Measurements from ENCODE around the gene DISP3. TPM values are rescaled to one million over a fixed set of nuclear protein-coding genes. Genes with fewer than 3 reads are reported as not detected.

The DISP3 gene
- total RNA-seq, 1 experiment from 2014 or later, result 2.3 TPM

DNA sequence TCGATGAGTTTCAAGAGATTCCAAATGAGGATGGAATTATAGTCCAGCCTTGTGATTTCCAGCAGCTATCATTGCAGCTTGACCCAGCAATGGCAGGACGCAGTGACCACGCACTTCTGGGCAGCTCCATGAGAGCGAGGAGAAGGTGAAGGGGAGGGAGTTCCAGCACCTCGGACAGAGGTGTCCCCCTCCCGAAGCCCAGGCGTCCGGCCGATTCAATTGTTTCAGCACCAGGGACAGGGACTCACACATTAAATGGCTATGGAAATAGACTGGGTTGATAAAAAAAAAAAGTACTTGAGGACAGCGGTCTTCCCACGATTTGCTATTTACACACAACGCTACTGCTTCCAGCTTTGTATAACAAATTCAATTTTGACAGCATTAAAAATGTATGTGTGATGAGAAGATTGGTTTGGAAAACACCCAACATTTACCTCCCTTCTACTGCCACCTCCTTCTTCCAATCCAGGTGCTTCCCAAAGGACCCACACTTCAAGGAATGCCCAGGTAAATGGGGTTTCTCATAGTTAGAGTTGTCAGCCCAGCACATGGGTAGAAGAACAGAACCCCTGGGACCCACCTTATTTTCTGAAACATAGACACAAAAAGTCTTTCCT lies 71.8 kb downstream of the DISP3 start (continued):
- no peak for TF ChIP-seq EZH2phosphoT487 (IDR thresholded peaks at IDR 0.05; ENCODE audit: borderline replicate concordance)
- peak; percentile 44; the same call in 1 of the 2 replicates for TF ChIP-seq CBX3 (IDR thresholded peaks at IDR 0.05; ENCODE audit: low read depth)

DNA sequence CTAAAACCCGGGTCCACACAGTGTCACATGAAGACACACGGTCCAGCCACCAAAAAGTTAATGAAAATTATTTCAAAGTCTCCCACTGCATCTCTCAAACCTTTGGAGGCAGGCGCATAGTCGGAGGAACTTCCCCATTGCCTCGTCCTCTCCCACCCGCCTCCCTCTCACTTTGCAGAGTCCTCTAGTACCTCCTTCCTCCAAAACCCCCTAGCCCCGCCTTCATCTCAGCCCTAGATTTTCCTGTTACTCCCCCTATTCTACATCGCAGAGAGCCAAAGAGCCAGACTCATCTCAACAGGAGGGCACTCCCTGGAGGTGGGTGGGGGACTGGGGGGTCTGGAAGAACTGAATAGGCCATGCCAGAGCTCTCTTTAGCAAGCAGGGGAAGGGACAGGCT lies 79.3 kb downstream of the DISP3 start:
- H3K4me3 ChIP-seq (replicated peaks in 1 of 2; ENCODE audit: low read depth in 1 of 2, low read length in 2 of 2), result no peak overlapping the region
- no peak for ATAC-seq
- ChIA-PET CTCF (no interaction called here), POLR2A (no interaction called here), RAD21 (ENCODE audit: low non-redundant PET in 1 of 2, low total read pairs in 2 of 2, uncharacterized antibody in 2 of 2, unreplicated experiment in 2 of 2) (no interaction called here)
- H3K27ac ChIP-seq (ENCODE audit: low read depth, low read length), result no peak overlapping the region
- H3K27me3 ChIP-seq (ENCODE audit: insufficient read depth, low read length), result peaks cover 71% of the 10 kb centered on the region
- no peaks in the 10 kb centered on the region for H3K9me3 ChIP-seq (ENCODE audit: control insufficient read depth in 1 of 2, insufficient read depth in 1 of 2, low read depth in 1 of 2, low read length in 2 of 2)
- no TSS peak for BruUV-seq (replicated peaks)
- no peak overlapping the region for H2AFZ ChIP-seq (ENCODE audit: low read depth, low read length, poor library complexity, severe bottlenecking)
- no peak for DNase-seq (ENCODE audit: low read depth, low spot score)
- H3K4me2 ChIP-seq (ENCODE audit: low read length), result no peak overlapping the region
- no peaks in the 10 kb centered on the region for H4K20me1 ChIP-seq (ENCODE audit: insufficient read depth)
- no peaks in the 10 kb centered on the region for H3K36me3 ChIP-seq (ENCODE audit: control insufficient read depth in 1 of 2, insufficient read depth in 2 of 2, low read length in 2 of 2)
- no peaks in the 10 kb centered on the region for H3K79me2 ChIP-seq (ENCODE audit: insufficient read depth, low read length)
- intact Hi-C loops (cut with micrococcal nuclease), result no loop called here
- H3K9me2 ChIP-seq (ENCODE audit: insufficient read depth), result no peaks in the 10 kb centered on the region
- H3K9ac ChIP-seq (ENCODE audit: low read length), result no peak overlapping the region
- no peaks in the 10 kb centered on the region for H3K4me1 ChIP-seq (ENCODE audit: control insufficient read depth in 1 of 2, insufficient read depth in 2 of 2, low read length in 2 of 2)
- TF ChIP-seq EZH2 (IDR thresholded peaks at IDR 0.05), result no peak
- no peak for TF ChIP-seq EZH2phosphoT487 (IDR thresholded peaks at IDR 0.05; ENCODE audit: borderline replicate concordance)
- TF ChIP-seq EGR1 (IDR thresholded peaks at IDR 0.05; ENCODE audit: low read depth), result no peak
- TF ChIP-seq CEBPB (IDR thresholded peaks at IDR 0.05; ENCODE audit: low read depth), result no peak
- no peak for TF ChIP-seq FOSL1 (IDR thresholded peaks at IDR 0.05; ENCODE audit: low read depth)
- TF ChIP-seq, protein P1, sequence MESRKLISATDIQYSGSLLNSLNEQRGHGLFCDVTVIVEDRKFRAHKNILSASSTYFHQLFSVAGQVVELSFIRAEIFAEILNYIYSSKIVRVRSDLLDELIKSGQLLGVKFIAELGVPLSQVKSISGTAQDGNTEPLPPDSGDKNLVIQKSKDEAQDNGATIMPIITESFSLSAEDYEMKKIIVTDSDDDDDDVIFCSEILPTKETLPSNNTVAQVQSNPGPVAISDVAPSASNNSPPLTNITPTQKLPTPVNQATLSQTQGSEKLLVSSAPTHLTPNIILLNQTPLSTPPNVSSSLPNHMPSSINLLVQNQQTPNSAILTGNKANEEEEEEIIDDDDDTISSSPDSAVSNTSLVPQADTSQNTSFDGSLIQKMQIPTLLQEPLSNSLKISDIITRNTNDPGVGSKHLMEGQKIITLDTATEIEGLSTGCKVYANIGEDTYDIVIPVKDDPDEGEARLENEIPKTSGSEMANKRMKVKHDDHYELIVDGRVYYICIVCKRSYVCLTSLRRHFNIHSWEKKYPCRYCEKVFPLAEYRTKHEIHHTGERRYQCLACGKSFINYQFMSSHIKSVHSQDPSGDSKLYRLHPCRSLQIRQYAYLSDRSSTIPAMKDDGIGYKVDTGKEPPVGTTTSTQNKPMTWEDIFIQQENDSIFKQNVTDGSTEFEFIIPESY (IDR thresholded peaks at IDR 0.05; ENCODE audit: extremely low read depth, insufficient replicate concordance, low read length), result no peak
- TF ChIP-seq ELF1 (IDR thresholded peaks at IDR 0.05; ENCODE audit: borderline replicate concordance, low read depth), result no peak
- TF ChIP-seq, protein P2, sequence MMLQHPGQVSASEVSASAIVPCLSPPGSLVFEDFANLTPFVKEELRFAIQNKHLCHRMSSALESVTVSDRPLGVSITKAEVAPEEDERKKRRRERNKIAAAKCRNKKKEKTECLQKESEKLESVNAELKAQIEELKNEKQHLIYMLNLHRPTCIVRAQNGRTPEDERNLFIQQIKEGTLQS (IDR thresholded peaks at IDR 0.05), result no peak
- TF ChIP-seq POLR2AphosphoS5 (IDR thresholded peaks at IDR 0.05; ENCODE audit: low read depth, low read length), result no peak
- TF ChIP-seq JUND (IDR thresholded peaks at IDR 0.05), result no peak
- no peak for TF ChIP-seq ZNF274 (IDR thresholded peaks at IDR 0.05; ENCODE audit: low read depth, low read length)
- no peak for TF ChIP-seq RAD21 (IDR thresholded peaks at IDR 0.05; ENCODE audit: low read depth)
- no peak for TF ChIP-seq SP1 (IDR thresholded peaks at IDR 0.05; ENCODE audit: low read depth)
- no peak for TF ChIP-seq TCF7L2 (IDR thresholded peaks at IDR 0.05; ENCODE audit: borderline replicate concordance, extremely low read depth, insufficient read depth, insufficient read length)
- TF ChIP-seq SRF (IDR thresholded peaks at IDR 0.05; ENCODE audit: low read depth), result no peak
- TF ChIP-seq, protein P3, sequence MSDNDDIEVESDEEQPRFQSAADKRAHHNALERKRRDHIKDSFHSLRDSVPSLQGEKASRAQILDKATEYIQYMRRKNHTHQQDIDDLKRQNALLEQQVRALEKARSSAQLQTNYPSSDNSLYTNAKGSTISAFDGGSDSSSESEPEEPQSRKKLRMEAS (IDR thresholded peaks at IDR 0.05), result no peak
- TF ChIP-seq, protein P4, sequence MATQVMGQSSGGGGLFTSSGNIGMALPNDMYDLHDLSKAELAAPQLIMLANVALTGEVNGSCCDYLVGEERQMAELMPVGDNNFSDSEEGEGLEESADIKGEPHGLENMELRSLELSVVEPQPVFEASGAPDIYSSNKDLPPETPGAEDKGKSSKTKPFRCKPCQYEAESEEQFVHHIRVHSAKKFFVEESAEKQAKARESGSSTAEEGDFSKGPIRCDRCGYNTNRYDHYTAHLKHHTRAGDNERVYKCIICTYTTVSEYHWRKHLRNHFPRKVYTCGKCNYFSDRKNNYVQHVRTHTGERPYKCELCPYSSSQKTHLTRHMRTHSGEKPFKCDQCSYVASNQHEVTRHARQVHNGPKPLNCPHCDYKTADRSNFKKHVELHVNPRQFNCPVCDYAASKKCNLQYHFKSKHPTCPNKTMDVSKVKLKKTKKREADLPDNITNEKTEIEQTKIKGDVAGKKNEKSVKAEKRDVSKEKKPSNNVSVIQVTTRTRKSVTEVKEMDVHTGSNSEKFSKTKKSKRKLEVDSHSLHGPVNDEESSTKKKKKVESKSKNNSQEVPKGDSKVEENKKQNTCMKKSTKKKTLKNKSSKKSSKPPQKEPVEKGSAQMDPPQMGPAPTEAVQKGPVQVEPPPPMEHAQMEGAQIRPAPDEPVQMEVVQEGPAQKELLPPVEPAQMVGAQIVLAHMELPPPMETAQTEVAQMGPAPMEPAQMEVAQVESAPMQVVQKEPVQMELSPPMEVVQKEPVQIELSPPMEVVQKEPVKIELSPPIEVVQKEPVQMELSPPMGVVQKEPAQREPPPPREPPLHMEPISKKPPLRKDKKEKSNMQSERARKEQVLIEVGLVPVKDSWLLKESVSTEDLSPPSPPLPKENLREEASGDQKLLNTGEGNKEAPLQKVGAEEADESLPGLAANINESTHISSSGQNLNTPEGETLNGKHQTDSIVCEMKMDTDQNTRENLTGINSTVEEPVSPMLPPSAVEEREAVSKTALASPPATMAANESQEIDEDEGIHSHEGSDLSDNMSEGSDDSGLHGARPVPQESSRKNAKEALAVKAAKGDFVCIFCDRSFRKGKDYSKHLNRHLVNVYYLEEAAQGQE (IDR thresholded peaks at IDR 0.05; ENCODE audit: low read depth), result no peak
- TF ChIP-seq, protein P5, sequence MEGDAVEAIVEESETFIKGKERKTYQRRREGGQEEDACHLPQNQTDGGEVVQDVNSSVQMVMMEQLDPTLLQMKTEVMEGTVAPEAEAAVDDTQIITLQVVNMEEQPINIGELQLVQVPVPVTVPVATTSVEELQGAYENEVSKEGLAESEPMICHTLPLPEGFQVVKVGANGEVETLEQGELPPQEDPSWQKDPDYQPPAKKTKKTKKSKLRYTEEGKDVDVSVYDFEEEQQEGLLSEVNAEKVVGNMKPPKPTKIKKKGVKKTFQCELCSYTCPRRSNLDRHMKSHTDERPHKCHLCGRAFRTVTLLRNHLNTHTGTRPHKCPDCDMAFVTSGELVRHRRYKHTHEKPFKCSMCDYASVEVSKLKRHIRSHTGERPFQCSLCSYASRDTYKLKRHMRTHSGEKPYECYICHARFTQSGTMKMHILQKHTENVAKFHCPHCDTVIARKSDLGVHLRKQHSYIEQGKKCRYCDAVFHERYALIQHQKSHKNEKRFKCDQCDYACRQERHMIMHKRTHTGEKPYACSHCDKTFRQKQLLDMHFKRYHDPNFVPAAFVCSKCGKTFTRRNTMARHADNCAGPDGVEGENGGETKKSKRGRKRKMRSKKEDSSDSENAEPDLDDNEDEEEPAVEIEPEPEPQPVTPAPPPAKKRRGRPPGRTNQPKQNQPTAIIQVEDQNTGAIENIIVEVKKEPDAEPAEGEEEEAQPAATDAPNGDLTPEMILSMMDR (IDR thresholded peaks at IDR 0.05 in 2 of 3, conservative IDR thresholded peaks at IDR 0.05 in 1 of 3; ENCODE audit: borderline replicate concordance in 1 of 3, insufficient read depth in 1 of 3, low read depth in 2 of 3, low read length in 2 of 3), result no peak

Data from HCT116 (cell line).